ENCODE results near the gene GDA. TPM values are rescaled to one million over a fixed set of nuclear protein-coding genes. Genes with fewer than 3 reads are reported as not detected.

GDA gene
- total RNA-seq, 1 experiment from 2014 or later, result 49.4 TPM

GRCh38 chr9:72200452-72200851 lies 51.2 kb downstream of the GDA start (continued):
- no peak for TF ChIP-seq ZBTB33 (IDR thresholded peaks at IDR 0.05; ENCODE audit: extremely low read depth, insufficient replicate concordance, low read length)
- TF ChIP-seq EZH2 (IDR thresholded peaks at IDR 0.05), result no peak

GRCh38 chr9:72202009-72202408 lies 52.8 kb downstream of the GDA start:
- ChIA-PET POLR2A (no interaction called here), RAD21 (ENCODE audit: low non-redundant PET in 1 of 2, low total read pairs in 2 of 2, uncharacterized antibody in 2 of 2, unreplicated experiment in 2 of 2) (no interaction called here), CTCF (no interaction called here)
- no peaks in the 10 kb centered on the region for H4K20me1 ChIP-seq (ENCODE audit: insufficient read depth)
- no peak overlapping the region for H3K27ac ChIP-seq (ENCODE audit: low read depth, low read length)
- no peak overlapping the region for H3K9ac ChIP-seq (ENCODE audit: low read length)
- DNase-seq (ENCODE audit: low read depth, low spot score) (no peak), ATAC-seq (no peak)
- no peaks in the 10 kb centered on the region for H3K4me1 ChIP-seq (ENCODE audit: control insufficient read depth in 1 of 2, insufficient read depth in 2 of 2, low read length in 2 of 2)
- H3K4me3 ChIP-seq (replicated peaks in 1 of 2; ENCODE audit: low read depth in 1 of 2, low read length in 2 of 2), result no peak overlapping the region
- TF ChIP-seq SIN3A (IDR thresholded peaks at IDR 0.05; ENCODE audit: low read depth) (no peak), MAX (IDR thresholded peaks at IDR 0.05) (no peak), SRF (IDR thresholded peaks at IDR 0.05; ENCODE audit: low read depth) (no peak), EZH2phosphoT487 (IDR thresholded peaks at IDR 0.05; ENCODE audit: borderline replicate concordance) (no peak), TCF7L2 (IDR thresholded peaks at IDR 0.05; ENCODE audit: borderline replicate concordance, extremely low read depth, insufficient read depth, insufficient read length) (no peak), SP1 (IDR thresholded peaks at IDR 0.05; ENCODE audit: low read depth) (no peak), EGR1 (IDR thresholded peaks at IDR 0.05; ENCODE audit: low read depth) (no peak), POLR2AphosphoS5 (IDR thresholded peaks at IDR 0.05; ENCODE audit: low read depth, low read length) (no peak)
- peaks cover 13% of the 10 kb centered on the region for H3K79me2 ChIP-seq (ENCODE audit: insufficient read depth, low read length)
- H3K9me2 ChIP-seq (ENCODE audit: insufficient read depth), result no peaks in the 10 kb centered on the region
- H3K9me3 ChIP-seq (ENCODE audit: control insufficient read depth in 1 of 2, insufficient read depth in 1 of 2, low read depth in 1 of 2, low read length in 2 of 2), result no peaks in the 10 kb centered on the region
- H3K36me3 ChIP-seq (ENCODE audit: control insufficient read depth in 1 of 2, insufficient read depth in 2 of 2, low read length in 2 of 2), result peaks cover 4 to 18% of the 10 kb centered on the region in 2 experiments; a peak in 2 of 4 replicates
- no TSS peak for BruUV-seq (replicated peaks)
- intact Hi-C loops (cut with micrococcal nuclease), result loop anchor here (5.0 to 10.0 kb wide), 2 partner anchors 70 to 623 kb away; no protein-coding TSS in a partner anchor
- H2AFZ ChIP-seq (ENCODE audit: low read depth, low read length, poor library complexity, severe bottlenecking), result no peak overlapping the region
- H3K4me2 ChIP-seq (ENCODE audit: low read length), result no peak overlapping the region
- no peaks in the 10 kb centered on the region for H3K27me3 ChIP-seq (ENCODE audit: insufficient read depth, low read length)
